HL-60 (cell line): ENCODE measurements around the gene GAS5.

Experiments
- DNase-seq, 2 experiments: peaks; one replicate each; pipeline ENCODE4 v3.0.0-alpha.2; 2010 to 2020; ENCODE audit warnings: low read depth in 1 of 2, low spot score in 1 of 2
- H3K27ac ChIP-seq: fragments of 250-450 bp; sonication (Bioruptor Pico); replicated peaks from 2 replicates; pipeline ENCODE4 v1.5.1; 2020; ENCODE audit warnings: mild to moderate bottlenecking, moderate library complexity
- H3K27me3 ChIP-seq: fragments of 250-450 bp; sonication (Bioruptor Pico); 2 replicates; pipeline ENCODE4 v1.5.1; 2021; ENCODE audit warnings: mild to moderate bottlenecking, moderate library complexity; ENCODE audit not compliant: insufficient read depth, poor library complexity, severe bottlenecking
- H3K4me3 ChIP-seq: replicated peaks from 2 replicates; pipeline ENCODE4 v1.5.1; 2011; ENCODE audit warnings: mild to moderate bottlenecking, control low read depth, low read length; ENCODE audit not compliant: insufficient read depth
- GABPA ChIP-seq: IDR thresholded peaks from 2 replicates; pipeline ENCODE4 v1.6.1; 2012; ENCODE audit warnings: low read depth
- POLR2AphosphoS5 ChIP-seq: IDR thresholded peaks from 2 replicates; pipeline ENCODE4 v1.6.1; 2012; ENCODE audit warnings: low read depth
- SPI1 ChIP-seq: IDR thresholded peaks from 2 replicates; pipeline ENCODE4 v1.6.1; 2012; ENCODE audit warnings: low read depth, mild to moderate bottlenecking, borderline replicate concordance
- TF ChIP-seq, protein P1 (sequence below): IDR thresholded peaks from one replicate; pipeline ENCODE4 v1.5.1; 2011; ENCODE audit warnings: low read length, control low read depth, inconsistent platforms; ENCODE audit not compliant: insufficient read depth
- TF ChIP-seq, protein P2 (sequence below): IDR thresholded peaks from 2 replicates; pipeline ENCODE4 v1.6.1; 2012; ENCODE audit warnings: low read depth; ENCODE audit not compliant: insufficient replicate concordance

Gene GAS5

GRCh38 chr1:173868266-173869020, 654 bp upstream of the GAS5 start, which contains the start of gene ZBTB37:
Gene ZBTB37 (plus strand): TSS chr1:173868380. CDS start chr1:173870226, 1,846 bp downstream.
- Histone ChIP-seq H3K27ac (peak within 1 kb of the TSS; percentile 93), H3K27me3 (no peaks in the 10 kb centered on the region), H3K4me3 (peak within 1 kb of the TSS; percentile 82)
- peak; percentile 73 for TF ChIP-seq GABPA
- TF ChIP-seq, protein P1, sequence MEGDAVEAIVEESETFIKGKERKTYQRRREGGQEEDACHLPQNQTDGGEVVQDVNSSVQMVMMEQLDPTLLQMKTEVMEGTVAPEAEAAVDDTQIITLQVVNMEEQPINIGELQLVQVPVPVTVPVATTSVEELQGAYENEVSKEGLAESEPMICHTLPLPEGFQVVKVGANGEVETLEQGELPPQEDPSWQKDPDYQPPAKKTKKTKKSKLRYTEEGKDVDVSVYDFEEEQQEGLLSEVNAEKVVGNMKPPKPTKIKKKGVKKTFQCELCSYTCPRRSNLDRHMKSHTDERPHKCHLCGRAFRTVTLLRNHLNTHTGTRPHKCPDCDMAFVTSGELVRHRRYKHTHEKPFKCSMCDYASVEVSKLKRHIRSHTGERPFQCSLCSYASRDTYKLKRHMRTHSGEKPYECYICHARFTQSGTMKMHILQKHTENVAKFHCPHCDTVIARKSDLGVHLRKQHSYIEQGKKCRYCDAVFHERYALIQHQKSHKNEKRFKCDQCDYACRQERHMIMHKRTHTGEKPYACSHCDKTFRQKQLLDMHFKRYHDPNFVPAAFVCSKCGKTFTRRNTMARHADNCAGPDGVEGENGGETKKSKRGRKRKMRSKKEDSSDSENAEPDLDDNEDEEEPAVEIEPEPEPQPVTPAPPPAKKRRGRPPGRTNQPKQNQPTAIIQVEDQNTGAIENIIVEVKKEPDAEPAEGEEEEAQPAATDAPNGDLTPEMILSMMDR = no peak
- TF ChIP-seq SPI1 = 0 out of 2 replicates have a peak, but pooled peaks have one; percentile 18
- no peak for TF ChIP-seq POLR2AphosphoS5
- TF ChIP-seq, protein P2, sequence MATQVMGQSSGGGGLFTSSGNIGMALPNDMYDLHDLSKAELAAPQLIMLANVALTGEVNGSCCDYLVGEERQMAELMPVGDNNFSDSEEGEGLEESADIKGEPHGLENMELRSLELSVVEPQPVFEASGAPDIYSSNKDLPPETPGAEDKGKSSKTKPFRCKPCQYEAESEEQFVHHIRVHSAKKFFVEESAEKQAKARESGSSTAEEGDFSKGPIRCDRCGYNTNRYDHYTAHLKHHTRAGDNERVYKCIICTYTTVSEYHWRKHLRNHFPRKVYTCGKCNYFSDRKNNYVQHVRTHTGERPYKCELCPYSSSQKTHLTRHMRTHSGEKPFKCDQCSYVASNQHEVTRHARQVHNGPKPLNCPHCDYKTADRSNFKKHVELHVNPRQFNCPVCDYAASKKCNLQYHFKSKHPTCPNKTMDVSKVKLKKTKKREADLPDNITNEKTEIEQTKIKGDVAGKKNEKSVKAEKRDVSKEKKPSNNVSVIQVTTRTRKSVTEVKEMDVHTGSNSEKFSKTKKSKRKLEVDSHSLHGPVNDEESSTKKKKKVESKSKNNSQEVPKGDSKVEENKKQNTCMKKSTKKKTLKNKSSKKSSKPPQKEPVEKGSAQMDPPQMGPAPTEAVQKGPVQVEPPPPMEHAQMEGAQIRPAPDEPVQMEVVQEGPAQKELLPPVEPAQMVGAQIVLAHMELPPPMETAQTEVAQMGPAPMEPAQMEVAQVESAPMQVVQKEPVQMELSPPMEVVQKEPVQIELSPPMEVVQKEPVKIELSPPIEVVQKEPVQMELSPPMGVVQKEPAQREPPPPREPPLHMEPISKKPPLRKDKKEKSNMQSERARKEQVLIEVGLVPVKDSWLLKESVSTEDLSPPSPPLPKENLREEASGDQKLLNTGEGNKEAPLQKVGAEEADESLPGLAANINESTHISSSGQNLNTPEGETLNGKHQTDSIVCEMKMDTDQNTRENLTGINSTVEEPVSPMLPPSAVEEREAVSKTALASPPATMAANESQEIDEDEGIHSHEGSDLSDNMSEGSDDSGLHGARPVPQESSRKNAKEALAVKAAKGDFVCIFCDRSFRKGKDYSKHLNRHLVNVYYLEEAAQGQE = no peak
- DNase-seq = peak in 1 of 2 experiments; percentile 87

GRCh38 chr1:173867141-173867752, 542 bp downstream of the GAS5 start:
- no peak; the same call in 1 of the 2 replicates for TF ChIP-seq POLR2AphosphoS5
- TF ChIP-seq SPI1 = no peak
- TF ChIP-seq, protein P2 = no peak
- TF ChIP-seq, protein P1 = no peak
- TF ChIP-seq GABPA = no peak
- Histone ChIP-seq H3K27me3 (no peaks in the 10 kb centered on the region), H3K27ac (peak overlapping the region; percentile 93), H3K4me3 (peak overlapping the region; percentile 60)
- DNase-seq = no peak

- peak overlapping the region; percentile 60 for H3K4me3 ChIP-seq
- no peak for DNase-seq
- H3K27ac ChIP-seq = peak overlapping the region; percentile 93
- no peaks in the 10 kb centered on the region for H3K27me3 ChIP-seq
- no peak for TF ChIP-seq SPI1
- TF ChIP-seq, protein P1 = no peak
Observed at GRCh38 chr1:173866413-173867115, 1.2 kb downstream of the GAS5 start.
